HEK293T (cell line): ENCODE data around the gene KANK2.
"Not testable (repeated sequence)": the region's sequence is repeated elsewhere in the genome, so short reads cannot be mapped to it uniquely, and the experiment has no call there.

Experiments
- BHLHE40 ChIP-seq: fragments of 450-650 bp; IDR thresholded peaks from 2 replicates; pipeline ENCODE4 v1.6.1; 2016; ENCODE audit warnings: mild to moderate bottlenecking, moderate library complexity, borderline replicate concordance
- CTBP1 ChIP-seq: fragments of 450-650 bp; IDR thresholded peaks from 2 replicates; pipeline ENCODE4 v1.6.1; 2016; ENCODE audit warnings: borderline replicate concordance
- ELF4 ChIP-seq: fragments of 450-650 bp; IDR thresholded peaks from 2 replicates; pipeline ENCODE4 v1.6.1; 2017; ENCODE audit warnings: antibody characterized with exemption
- FOXA1 ChIP-seq: fragments of 450-650 bp; IDR thresholded peaks from 2 replicates; pipeline ENCODE4 v1.6.1; 2016; ENCODE audit warnings: mild to moderate bottlenecking
- FOXK2 ChIP-seq: fragments of 450-650 bp; IDR thresholded peaks from 2 replicates; pipeline ENCODE4 v1.6.1; 2016; ENCODE audit warnings: mild to moderate bottlenecking
- L3MBTL2 ChIP-seq: fragments of 450-650 bp; conservative IDR thresholded peaks from 2 replicates; pipeline ENCODE4 v1.6.1; 2016; ENCODE audit warnings: mild to moderate bottlenecking
- LEF1 ChIP-seq: fragments of 450-650 bp; IDR thresholded peaks from 2 replicates; pipeline ENCODE4 v1.6.1; 2017; ENCODE audit warnings: mild to moderate bottlenecking, borderline replicate concordance
- NFRKB ChIP-seq: fragments of 450-650 bp; IDR thresholded peaks from 2 replicates; pipeline ENCODE4 v1.6.1; 2016; ENCODE audit warnings: mild to moderate bottlenecking, moderate library complexity
- SP1 ChIP-seq: fragments of 450-650 bp; IDR thresholded peaks from 2 replicates; pipeline ENCODE4 v1.6.1; 2017
- TARDBP ChIP-seq: fragments of 450-650 bp; IDR thresholded peaks from 2 replicates; pipeline ENCODE4 v1.6.1; 2016
- TF ChIP-seq, protein P1 (sequence below): fragments of 450-650 bp; IDR thresholded peaks from 2 replicates; pipeline ENCODE4 v1.6.1; 2016

DNA sequence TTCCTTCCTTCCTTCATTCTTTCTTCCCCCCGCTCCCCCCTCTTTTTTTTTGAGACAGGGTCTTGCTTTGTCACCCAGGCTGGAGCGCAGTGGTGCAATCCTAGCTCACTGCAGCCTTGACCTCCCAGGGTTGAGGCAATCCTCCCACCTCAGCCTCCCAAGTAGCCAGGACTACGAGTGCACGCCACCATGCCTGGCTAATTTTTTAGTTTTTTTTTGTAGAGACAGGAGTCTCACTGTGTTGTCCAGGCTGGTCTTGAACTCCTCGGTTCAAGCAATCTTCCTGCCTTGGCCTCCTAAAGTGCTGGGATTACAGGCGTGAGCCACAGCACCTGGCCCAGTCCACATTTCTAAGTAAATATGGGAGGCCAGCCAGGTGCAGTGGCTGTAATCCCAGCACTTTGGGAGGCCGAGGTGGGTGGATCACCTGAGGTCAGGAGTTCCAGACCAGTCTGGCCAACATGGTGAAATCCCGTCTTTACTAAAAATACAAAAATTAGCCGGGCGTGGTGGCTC, 57.3 kb downstream of the KANK2 start:
- TF ChIP-seq BHLHE40, CTBP1, ELF4, FOXA1, NFRKB, SP1, TARDBP, LEF1, FOXK2, L3MBTL2: not testable (repeated sequence)
- TF ChIP-seq, protein P1, sequence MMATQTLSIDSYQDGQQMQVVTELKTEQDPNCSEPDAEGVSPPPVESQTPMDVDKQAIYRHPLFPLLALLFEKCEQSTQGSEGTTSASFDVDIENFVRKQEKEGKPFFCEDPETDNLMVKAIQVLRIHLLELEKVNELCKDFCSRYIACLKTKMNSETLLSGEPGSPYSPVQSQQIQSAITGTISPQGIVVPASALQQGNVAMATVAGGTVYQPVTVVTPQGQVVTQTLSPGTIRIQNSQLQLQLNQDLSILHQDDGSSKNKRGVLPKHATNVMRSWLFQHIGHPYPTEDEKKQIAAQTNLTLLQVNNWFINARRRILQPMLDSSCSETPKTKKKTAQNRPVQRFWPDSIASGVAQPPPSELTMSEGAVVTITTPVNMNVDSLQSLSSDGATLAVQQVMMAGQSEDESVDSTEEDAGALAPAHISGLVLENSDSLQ: not testable (repeated sequence)
